Measurements from ENCODE around the gene TMEM38B. TPM values are rescaled to one million over a fixed set of nuclear protein-coding genes. Genes with fewer than 3 reads are reported as not detected.

TMEM38B gene
- total and polyA plus RNA-seq, 12 donors, result 2.4 to 86.0 (median 22.7) TPM

- no peak overlapping the region for H3K27ac ChIP-seq
- intact Hi-C loops (cut with DNase I), result no loop called here
- no peak overlapping the region for H3K4me3 ChIP-seq
- H3K36me3 ChIP-seq (replicated peaks in 1 of 2), result no peaks in the 10 kb centered on the region
- H3K27me3 ChIP-seq, result no peaks in the 10 kb centered on the region
- no peaks in the 10 kb centered on the region for H3K9me3 ChIP-seq (replicated peaks in 1 of 3)
- WGBS, 4 donors, result 77 to 88% (median 82%) methylated on average over 3 of the region's 3 CpGs
- no peaks in the 10 kb centered on the region for H3K4me1 ChIP-seq (replicated peaks in 1 of 2)
- no peak for DNase-seq
- no peak for TF ChIP-seq CTCF (IDR thresholded peaks at IDR 0.05)
- TF ChIP-seq POLR2A (IDR thresholded peaks at IDR 0.05), result no peak
Measured at GRCh38 chr9:105670775-105671174, 23.6 kb upstream of the TMEM38B start.

GRCh38 chr9:105672711-105673234 is 21.6 kb upstream of the TMEM38B start:
- Histone ChIP-seq H3K36me3 (replicated peaks in 1 of 2) (no peaks in the 10 kb centered on the region), H3K27ac (no peak overlapping the region), H3K4me3 (no peak overlapping the region), H3K4me1 (replicated peaks in 1 of 2) (no peaks in the 10 kb centered on the region), H3K9me3 (replicated peaks in 1 of 3) (no peaks in the 10 kb centered on the region), H3K27me3 (no peaks in the 10 kb centered on the region)
- intact Hi-C loops (cut with DNase I), result no loop called here
- TF ChIP-seq POLR2A (IDR thresholded peaks at IDR 0.05) (no peak), CTCF (IDR thresholded peaks at IDR 0.05) (no peak)
- WGBS, 4 donors, result 27 to 34% (median 29%) methylated on average over 3 of the region's 3 CpGs
- no peak for DNase-seq

- no peaks in the 10 kb centered on the region for H3K27me3 ChIP-seq
- H3K27ac ChIP-seq, result no peak overlapping the region
- TF ChIP-seq CTCF (IDR thresholded peaks at IDR 0.05), result no peak
- intact Hi-C loops (cut with DNase I), result no loop called here
- DNase-seq, result no peak
- WGBS, 4 donors, result 68 to 76% (median 73%) methylated on average over 3 of the region's 3 CpGs
- no peaks in the 10 kb centered on the region for H3K4me1 ChIP-seq (replicated peaks in 1 of 2)
- H3K36me3 ChIP-seq (replicated peaks in 1 of 2), result no peaks in the 10 kb centered on the region
- no peak overlapping the region for H3K4me3 ChIP-seq
- H3K9me3 ChIP-seq (replicated peaks in 1 of 3), result no peaks in the 10 kb centered on the region
Measured at GRCh38 chr9:105673850-105674387, 20.4 kb upstream of the TMEM38B start.

- no peak overlapping the region for H3K4me3 ChIP-seq
- H3K27me3 ChIP-seq, result no peaks in the 10 kb centered on the region
- H3K36me3 ChIP-seq (replicated peaks in 1 of 2), result no peaks in the 10 kb centered on the region
- no peaks in the 10 kb centered on the region for H3K4me1 ChIP-seq (replicated peaks in 1 of 2)
- DNase-seq, result no peak
- TF ChIP-seq POLR2A (IDR thresholded peaks at IDR 0.05), result no peak
- no peak for TF ChIP-seq CTCF (IDR thresholded peaks at IDR 0.05)
- intact Hi-C loops (cut with DNase I), result no loop called here
- WGBS, 4 donors, result 60 to 73% (median 71%) methylated on average over 6 of the region's 6 CpGs
- H3K27ac ChIP-seq, result no peak overlapping the region
- H3K9me3 ChIP-seq (replicated peaks in 1 of 3), result no peaks in the 10 kb centered on the region
Measured at GRCh38 chr9:105676351-105676923, 17.9 kb upstream of the TMEM38B start.

Measured in adrenal gland (tissue), 12 donors.